Brain microvascular endothelial cell (primary cell): ENCODE data around the gene MYO3B.
A peak's percentile ranks its signal among the peaks of the same experiment; 100 is the strongest.

Experiments
- DNase-seq: peaks from one replicate; pipeline ENCODE4 v3.0.0-alpha.2; 2020
- H3K27ac ChIP-seq: fragments of 250-450 bp; sonication (Bioruptor Pico); 2 replicates; pipeline ENCODE4 v1.5.1; 2020; ENCODE audit warnings: mild to moderate bottlenecking, moderate library complexity
- H3K27me3 ChIP-seq: fragments of 250-450 bp; sonication (Bioruptor Pico); replicated peaks from 2 replicates; pipeline ENCODE4 v1.5.1; 2020; ENCODE audit warnings: mild to moderate bottlenecking
- H3K36me3 ChIP-seq: fragments of 250-450 bp; sonication (Bioruptor Pico); replicated peaks from 2 replicates; pipeline ENCODE4 v1.5.1; 2020; ENCODE audit warnings: mild to moderate bottlenecking
- H3K4me3 ChIP-seq: 2 replicates; pipeline ENCODE4 v1.5.1; 2011; ENCODE audit warnings: low read depth, mild to moderate bottlenecking, control low read depth, low read length, moderate library complexity
- CTCF ChIP-seq: IDR thresholded peaks from 2 replicates; pipeline ENCODE4 v1.5.1; 2011; ENCODE audit warnings: low read depth, mild to moderate bottlenecking, moderate library complexity, low read length, control low read depth, inconsistent platforms; ENCODE audit errors: missing control alignments
- in situ Hi-C: cut with HindIII; loops from 2 replicates; pipeline ENCODE4 v1.10.0; 2017; ENCODE audit warnings: low sequenced_read_pairs, low pct_ligation_motif_present

Gene MYO3B

GRCh38 chr2:170652637-170653417 lies 474.9 kb downstream of the MYO3B start:
- no peaks in the 10 kb centered on the region for H3K36me3 ChIP-seq
- TF ChIP-seq CTCF = no peak
- no peak for DNase-seq
- in situ Hi-C loops = no loop called here
- no peak overlapping the region for H3K4me3 ChIP-seq
- H3K27ac ChIP-seq = no peak overlapping the region
- H3K27me3 ChIP-seq = no peaks in the 10 kb centered on the region

GRCh38 chr2:170656669-170657068 lies 478.7 kb downstream of the MYO3B start:
- no peak for TF ChIP-seq CTCF
- Histone ChIP-seq H3K27me3 (no peaks in the 10 kb centered on the region), H3K36me3 (no peaks in the 10 kb centered on the region), H3K4me3 (no peak overlapping the region), H3K27ac (no peak overlapping the region)
- in situ Hi-C loops = no loop called here
- DNase-seq = no peak

GRCh38 chr2:170660409-170660808 lies 482.5 kb downstream of the MYO3B start:
- TF ChIP-seq CTCF = no peak
- Histone ChIP-seq H3K4me3 (no peak overlapping the region), H3K27ac (no peak overlapping the region), H3K36me3 (no peaks in the 10 kb centered on the region), H3K27me3 (no peaks in the 10 kb centered on the region)
- DNase-seq = peak; percentile 8
- in situ Hi-C loops = no loop called here

- H3K4me3 ChIP-seq = no peak overlapping the region
These were observed 487.8 kb downstream of the MYO3B start for GRCh38 chr2:170665743-170666142.

GRCh38 chr2:170669909-170670308 lies 492.0 kb downstream of the MYO3B start:
- no peak overlapping the region for H3K4me3 ChIP-seq
- DNase-seq = no peak
- no peak overlapping the region for H3K27ac ChIP-seq
- no peaks in the 10 kb centered on the region for H3K36me3 ChIP-seq
- in situ Hi-C loops = no loop called here
- H3K27me3 ChIP-seq = no peaks in the 10 kb centered on the region
- no peak for TF ChIP-seq CTCF

More at GRCh38 chr2:170665743-170666142, 487.8 kb downstream of the MYO3B start:
- Histone ChIP-seq H3K27me3 (no peaks in the 10 kb centered on the region), H3K36me3 (no peaks in the 10 kb centered on the region), H3K27ac (no peak overlapping the region)
- in situ Hi-C loops = no loop called here
- no peak for DNase-seq
- no peak for TF ChIP-seq CTCF

- in situ Hi-C loops = no loop called here
- no peak for DNase-seq
- TF ChIP-seq CTCF = no peak
- Histone ChIP-seq H3K27ac (no peak overlapping the region), H3K4me3 (no peak overlapping the region), H3K36me3 (no peaks in the 10 kb centered on the region), H3K27me3 (no peaks in the 10 kb centered on the region)
These were observed 492.7 kb downstream of the MYO3B start for GRCh38 chr2:170670651-170671050.
